ELR (cell line): ENCODE measurements around the gene PARD3B.

Experiments used
- DNase-seq: peaks from one replicate; pipeline ENCODE4 v3.0.0-alpha.2; 2015; ENCODE audit warnings: low read depth

The PARD3B gene

DNA sequence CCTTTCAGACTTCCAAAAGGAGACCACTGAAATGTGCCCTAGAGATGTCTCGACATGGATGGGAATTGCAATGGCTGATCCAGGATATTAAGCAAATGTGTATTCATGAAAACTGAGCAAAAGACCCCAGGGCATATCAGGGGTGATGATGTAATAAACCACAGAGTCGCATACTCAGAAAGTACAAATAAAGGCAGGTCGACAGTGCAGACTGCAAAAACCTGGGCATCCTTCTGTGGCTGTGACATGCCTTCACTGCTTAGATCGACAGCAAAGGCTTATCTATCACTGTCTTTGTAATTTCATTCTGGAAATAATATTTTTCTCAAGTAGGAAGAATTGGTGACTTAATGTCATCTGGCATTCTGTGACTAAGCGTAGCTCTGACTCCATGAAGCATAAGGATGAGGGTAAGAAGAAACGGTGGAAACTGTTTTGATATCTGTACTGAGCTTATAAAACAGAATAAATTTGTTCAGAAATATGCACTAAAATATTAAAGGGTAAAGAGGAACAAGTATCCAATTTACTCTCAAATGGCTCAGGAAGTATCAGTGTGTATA lies 1021.4 kb downstream of the PARD3B start:
- peak; percentile 10 for DNase-seq

- no peak for DNase-seq
These were observed 1023.3 kb downstream of the PARD3B start for GRCh38 chr2:205568620-205569019.

GRCh38 chr2:205570648-205571047 lies 1025.4 kb downstream of the PARD3B start:
- DNase-seq: no peak

DNA sequence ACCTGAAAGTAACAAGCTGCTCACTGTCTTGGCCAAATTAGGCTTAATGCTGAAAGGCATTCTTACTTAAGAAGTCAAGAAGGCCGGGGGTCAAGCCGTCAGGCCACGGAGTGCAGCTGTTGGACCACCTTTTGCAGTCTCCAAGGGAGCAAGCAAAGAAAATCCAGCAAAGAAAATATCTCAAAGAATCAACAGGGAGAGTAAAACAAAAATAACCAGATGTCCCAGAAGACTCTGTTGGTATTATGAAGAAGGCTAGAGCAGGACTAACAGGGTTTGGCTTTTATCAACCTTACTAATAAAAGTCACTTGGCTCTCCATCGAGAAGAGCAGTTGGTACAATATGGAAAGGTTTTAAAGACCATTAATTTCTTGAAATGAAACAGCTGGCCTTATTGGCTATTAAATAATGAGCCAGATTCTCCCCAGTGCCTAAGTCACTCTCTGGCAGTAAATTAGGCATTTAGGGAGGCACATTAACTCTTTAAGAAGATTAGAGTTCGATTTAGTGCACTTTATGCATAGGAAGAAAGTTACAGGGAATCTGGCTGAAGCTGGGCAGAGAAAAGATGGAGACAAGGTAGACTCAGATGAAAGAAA lies 1026.2 kb downstream of the PARD3B start:
- no peak for DNase-seq

GRCh38 chr2:205574001-205574400 lies 1028.7 kb downstream of the PARD3B start:
- DNase-seq: no peak

DNA sequence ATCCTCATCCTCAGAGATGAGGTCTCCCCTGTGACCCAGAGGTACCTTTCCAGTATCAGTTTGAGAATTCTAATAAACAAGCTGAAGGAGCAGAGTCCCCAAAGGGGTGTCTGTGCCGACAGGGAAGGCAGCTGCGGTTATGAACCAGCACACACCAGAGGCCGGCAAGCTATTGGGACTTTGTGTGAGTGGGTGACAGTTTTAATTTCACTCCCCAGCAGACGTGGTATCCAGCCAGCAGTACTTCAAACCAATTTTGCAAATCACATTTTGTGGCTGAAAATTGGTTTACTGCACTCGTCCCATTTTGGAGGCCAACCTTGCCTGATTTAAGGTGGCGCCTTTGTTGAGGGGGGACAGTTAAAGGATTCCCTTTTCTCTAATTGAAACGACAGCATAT lies 1034.1 kb downstream of the PARD3B start:
- no peak for DNase-seq

GRCh38 chr2:205580212-205580987 lies 1035.1 kb downstream of the PARD3B start:
- DNase-seq: peak; percentile 44

GRCh38 chr2:205582366-205582765 lies 1037.1 kb downstream of the PARD3B start:
- no peak for DNase-seq

- no peak for DNase-seq
These were observed 1040.4 kb downstream of the PARD3B start for GRCh38 chr2:205585449-205586383.

- DNase-seq: no peak
These were observed 1041.4 kb downstream of the PARD3B start for GRCh38 chr2:205586626-205587025.

DNA sequence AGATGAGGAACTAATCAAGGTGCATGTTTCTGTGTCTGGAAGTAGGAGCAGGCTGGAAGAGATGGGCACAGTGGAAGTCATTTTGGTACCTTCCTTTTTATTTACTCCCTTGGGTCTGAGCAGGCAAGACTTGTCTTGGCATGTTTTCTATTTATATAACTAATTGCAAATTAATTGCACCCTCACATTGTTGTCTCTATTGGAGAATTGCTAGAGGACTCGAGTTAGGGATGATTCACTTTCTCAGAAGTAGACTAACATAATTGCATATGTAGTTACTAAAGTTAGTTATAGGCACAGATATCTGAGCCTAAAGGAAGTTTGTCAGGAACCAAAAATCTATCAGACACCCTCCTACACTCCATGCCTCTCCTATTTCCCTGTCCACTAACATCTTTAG lies 1044.2 kb downstream of the PARD3B start:
- DNase-seq: no peak

- DNase-seq: peak; percentile 10
These were observed 1045.5 kb downstream of the PARD3B start for GRCh38 chr2:205590759-205591158.

- no peak for DNase-seq
These were observed 1048.6 kb downstream of the PARD3B start for GRCh38 chr2:205593891-205594290.

GRCh38 chr2:205596581-205596980 lies 1051.3 kb downstream of the PARD3B start:
- DNase-seq: no peak

GRCh38 chr2:205605638-205606304 lies 1060.5 kb downstream of the PARD3B start:
- DNase-seq: no peak

DNA sequence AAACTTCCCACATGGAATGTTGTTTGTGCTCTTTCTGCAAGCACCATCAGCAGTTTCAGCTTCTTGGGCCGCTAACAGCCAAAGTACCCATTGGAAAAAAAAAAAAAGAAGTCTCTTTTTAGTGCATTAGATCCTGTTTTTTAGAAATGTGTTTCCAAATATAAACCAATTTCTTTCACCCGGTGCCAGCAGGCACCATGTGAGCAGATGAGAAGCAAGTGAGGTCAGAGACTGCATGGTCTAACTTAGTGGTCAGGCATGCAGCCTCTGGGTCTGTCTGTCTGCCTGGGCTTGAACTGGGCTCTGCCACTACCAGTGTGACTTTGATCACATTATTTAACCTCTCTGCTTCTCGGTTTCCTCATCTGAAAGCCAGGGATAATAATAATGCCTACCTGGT lies 1061.9 kb downstream of the PARD3B start:
- DNase-seq: no peak

DNA sequence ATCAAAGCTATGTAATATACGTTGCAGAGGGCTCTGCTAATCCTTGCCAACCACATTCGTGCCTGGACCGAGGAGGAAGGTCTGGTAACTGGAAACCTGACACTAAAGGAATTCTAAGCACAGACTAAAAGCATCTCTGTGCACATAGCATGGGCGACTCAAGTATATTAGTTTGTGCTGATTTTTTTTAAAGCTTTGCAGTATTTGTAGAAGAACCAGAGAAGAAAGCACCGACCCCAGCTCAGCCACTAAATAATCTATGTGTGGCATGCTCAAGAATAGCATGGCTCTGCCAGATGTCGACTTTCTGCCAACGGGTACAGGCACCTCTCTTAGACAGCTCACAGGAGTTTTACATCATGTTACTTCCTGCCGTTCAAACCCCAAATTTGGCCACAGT lies 1063.8 kb downstream of the PARD3B start:
- no peak for DNase-seq

GRCh38 chr2:205610437-205610836 lies 1065.2 kb downstream of the PARD3B start:
- DNase-seq: peak; percentile 5

GRCh38 chr2:205612636-205613035 lies 1067.4 kb downstream of the PARD3B start:
- no peak for DNase-seq

GRCh38 chr2:205613970-205614559 lies 1068.8 kb downstream of the PARD3B start:
- no peak for DNase-seq

DNA sequence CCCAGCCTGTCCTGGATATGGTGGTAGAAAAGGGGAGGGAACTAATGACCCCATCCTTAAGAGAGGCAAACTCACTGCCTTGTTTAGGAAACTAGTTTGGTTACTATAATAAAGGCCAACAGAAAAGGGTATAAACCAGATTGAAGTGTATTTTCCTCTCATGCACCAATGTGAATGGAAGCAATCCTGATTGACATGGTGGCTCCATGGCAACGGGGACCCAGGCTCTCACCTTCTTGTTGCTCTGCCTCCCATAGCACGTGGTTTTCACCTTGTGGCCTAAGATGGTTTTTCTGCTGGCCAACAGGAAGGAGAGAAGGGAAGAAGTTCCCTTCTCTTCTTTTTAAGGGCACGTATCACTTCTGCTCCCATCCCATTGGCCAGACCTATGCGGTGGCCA lies 1069.7 kb downstream of the PARD3B start:
- DNase-seq: no peak
